ENCODE data around the gene CRACR2B. TPM values are rescaled to one million over a fixed set of nuclear protein-coding genes. Genes with fewer than 3 reads are reported as not detected.

CRACR2B gene
- total and polyA plus RNA-seq, 2 of the 8 experiments (the other 6 are each of a cell fraction or from before 2014, with no cell fraction given): 18.2 to 26.4 TPM

- TF ChIP-seq JUND (IDR thresholded peaks at IDR 0.05; ENCODE audit: low read length) (no peak), TCF12 (IDR thresholded peaks at IDR 0.05; ENCODE audit: low read depth, low read length) (no peak), CBX8 (IDR thresholded peaks at IDR 0.05; ENCODE audit: borderline replicate concordance, low read depth, low read length) (no peak), KDM1A (IDR thresholded peaks at IDR 0.05; ENCODE audit: borderline replicate concordance, low read length) (no peak)
Measured at GRCh38 chr11:791658-792534, 35.8 kb upstream of the CRACR2B start (continued).

Measured in H1 (cell line).